ENCODE measurements around the gene DCC.

GRCh38 chr18:52748343-52748742, 408.3 kb downstream of the DCC start:
- no peak for TF ChIP-seq CTCF (IDR thresholded peaks at IDR 0.05)
- TF ChIP-seq POLR2A (IDR thresholded peaks at IDR 0.05) = no peak
